AG04449 (cell line): ENCODE measurements around the gene RSPO1.

Experiments
- CTCF ChIA-PET: fragments of 350-600 bp; formaldehyde crosslinking; extraction: SDS; loops from one replicate; lab custom pipeline; 2021; ENCODE audit warnings: antibody characterized with exemption; lab: Yijun Ruan, JAX
- POLR2A ChIA-PET: fragments of 400-600, 350-600 bp; formaldehyde crosslinking; extraction: SDS; loops from one replicate; lab custom pipeline; 2020; ENCODE audit warnings: antibody characterized with exemption, inconsistent platforms; lab: Yijun Ruan, JAX
- DNase-seq: peaks from one replicate; pipeline ENCODE4 v3.0.0-alpha.2; 2010; ENCODE audit warnings: low read depth, low spot score
- H3K4me3 ChIP-seq: 2 replicates; pipeline ENCODE4 v1.5.1; 2011; ENCODE audit warnings: low read depth, mild to moderate bottlenecking, control low read depth, low read length
- TF ChIP-seq, protein P1 (sequence below): IDR thresholded peaks from one replicate; pipeline ENCODE4 v1.5.1; 2011; ENCODE audit warnings: mild to moderate bottlenecking, moderate library complexity, low read length, control low read depth, inconsistent platforms; ENCODE audit not compliant: insufficient read depth; ENCODE audit errors: missing control alignments

The RSPO1 gene

GRCh38 chr1:37562984-37563383, 71.7 kb downstream of the RSPO1 start:
- POLR2A ChIA-PET = no interaction called here
- H3K4me3 ChIP-seq = no peak overlapping the region
- TF ChIP-seq, protein P1, sequence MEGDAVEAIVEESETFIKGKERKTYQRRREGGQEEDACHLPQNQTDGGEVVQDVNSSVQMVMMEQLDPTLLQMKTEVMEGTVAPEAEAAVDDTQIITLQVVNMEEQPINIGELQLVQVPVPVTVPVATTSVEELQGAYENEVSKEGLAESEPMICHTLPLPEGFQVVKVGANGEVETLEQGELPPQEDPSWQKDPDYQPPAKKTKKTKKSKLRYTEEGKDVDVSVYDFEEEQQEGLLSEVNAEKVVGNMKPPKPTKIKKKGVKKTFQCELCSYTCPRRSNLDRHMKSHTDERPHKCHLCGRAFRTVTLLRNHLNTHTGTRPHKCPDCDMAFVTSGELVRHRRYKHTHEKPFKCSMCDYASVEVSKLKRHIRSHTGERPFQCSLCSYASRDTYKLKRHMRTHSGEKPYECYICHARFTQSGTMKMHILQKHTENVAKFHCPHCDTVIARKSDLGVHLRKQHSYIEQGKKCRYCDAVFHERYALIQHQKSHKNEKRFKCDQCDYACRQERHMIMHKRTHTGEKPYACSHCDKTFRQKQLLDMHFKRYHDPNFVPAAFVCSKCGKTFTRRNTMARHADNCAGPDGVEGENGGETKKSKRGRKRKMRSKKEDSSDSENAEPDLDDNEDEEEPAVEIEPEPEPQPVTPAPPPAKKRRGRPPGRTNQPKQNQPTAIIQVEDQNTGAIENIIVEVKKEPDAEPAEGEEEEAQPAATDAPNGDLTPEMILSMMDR = no peak
- CTCF ChIA-PET = interaction anchor here (1.0 to 3.9 kb wide), 6 partner anchors 9 to 121 kb away, joined by 3 to 64 read pairs (median 4); partner anchors contain the start of gene SNIP1
- DNase-seq = no peak
